Measurements from ENCODE around the gene NTM. TPM values are rescaled to one million over a fixed set of nuclear protein-coding genes. Genes with fewer than 3 reads are reported as not detected.

Gene NTM
- total RNA-seq, 2 donors from 2014 or later: 1.7 to 3.6 TPM

GRCh38 chr11:132080127-132080526, 709.7 kb downstream of the NTM start:
- H3K27me3 Mint-ChIP-seq (ENCODE audit: insufficient read depth): no peaks in the 10 kb centered on the region
- H3K4me1 ChIP-seq (ENCODE audit: control insufficient read depth, insufficient read depth, low read length): no peaks in the 10 kb centered on the region
- H3K4me3 ChIP-seq (ENCODE audit: low read length): no peak overlapping the region
- no peak for TF ChIP-seq CTCF (conservative IDR thresholded peaks at IDR 0.05)
- H3K9me3 ChIP-seq (ENCODE audit: control insufficient read depth, low read length): peaks cover 17% of the 10 kb centered on the region
- no peak overlapping the region for H3K27ac Mint-ChIP-seq
- DNase-seq: no peak
- H3K36me3 Mint-ChIP-seq (ENCODE audit: low read depth): no peaks in the 10 kb centered on the region
- 78 to 100% methylated on average over 1 of the region's 1 CpG for WGBS, 2 experiments (ENCODE audit: insufficient coverage in 1 of 2, insufficient read length in 1 of 2)
- H3K4me3 Mint-ChIP-seq: no peak overlapping the region
- no peaks in the 10 kb centered on the region for H3K36me3 ChIP-seq (ENCODE audit: control insufficient read depth, insufficient read depth, low read length)
- H3K27me3 ChIP-seq (ENCODE audit: control insufficient read depth, insufficient read depth, low read length, poor library complexity, severe bottlenecking): no peaks in the 10 kb centered on the region
- H3K4me1 Mint-ChIP-seq: no peaks in the 10 kb centered on the region
- peaks cover 22% of the 10 kb centered on the region for H3K9me3 Mint-ChIP-seq
- no peak overlapping the region for H3K9ac ChIP-seq (ENCODE audit: extremely low read depth, low read length, poor library complexity, severe bottlenecking)
- H3K27ac ChIP-seq (ENCODE audit: low read depth, low read length): no peak overlapping the region

DNA sequence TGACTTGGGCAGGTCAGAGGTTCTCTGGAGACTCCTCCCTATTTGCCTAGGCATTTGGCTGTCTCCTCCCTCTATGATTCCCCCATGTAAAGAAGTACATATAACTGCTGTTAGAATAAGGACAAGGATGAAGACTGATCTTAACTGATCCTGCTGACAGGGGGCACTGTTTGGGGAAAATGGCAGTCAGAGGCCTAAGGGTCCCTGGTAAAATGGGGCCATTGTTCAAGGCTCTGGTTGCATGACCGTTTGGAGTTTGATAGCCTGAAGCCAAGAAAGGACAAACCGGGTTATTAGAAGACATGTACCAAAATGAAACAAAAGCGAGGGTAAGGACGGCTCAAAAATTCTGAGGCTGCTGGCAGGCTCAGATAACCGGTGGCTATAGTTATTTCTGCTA, 712.2 kb downstream of the NTM start:
- WGBS, 2 experiments (ENCODE audit: insufficient coverage in 1 of 2, insufficient read length in 1 of 2): 84 to 93% methylated on average over 5 of the region's 5 CpGs
- Mint-ChIP-seq H3K27ac (no peak overlapping the region), H3K36me3 (ENCODE audit: low read depth) (no peaks in the 10 kb centered on the region), H3K27me3 (ENCODE audit: insufficient read depth) (no peaks in the 10 kb centered on the region), H3K9me3 (peaks cover 43% of the 10 kb centered on the region), H3K4me1 (no peaks in the 10 kb centered on the region), H3K4me3 (no peak overlapping the region)
- no peak for TF ChIP-seq CTCF (conservative IDR thresholded peaks at IDR 0.05)
- H3K4me3 ChIP-seq (ENCODE audit: low read length): no peak overlapping the region
- H3K27ac ChIP-seq (ENCODE audit: low read depth, low read length): no peak overlapping the region
- H3K27me3 ChIP-seq (ENCODE audit: control insufficient read depth, insufficient read depth, low read length, poor library complexity, severe bottlenecking): no peaks in the 10 kb centered on the region
- peaks cover 35% of the 10 kb centered on the region for H3K9me3 ChIP-seq (ENCODE audit: control insufficient read depth, low read length)
- H3K4me1 ChIP-seq (ENCODE audit: control insufficient read depth, insufficient read depth, low read length): no peaks in the 10 kb centered on the region
- no peak overlapping the region for H3K9ac ChIP-seq (ENCODE audit: extremely low read depth, low read length, poor library complexity, severe bottlenecking)
- DNase-seq: no peak
- no peaks in the 10 kb centered on the region for H3K36me3 ChIP-seq (ENCODE audit: control insufficient read depth, insufficient read depth, low read length)

DNA sequence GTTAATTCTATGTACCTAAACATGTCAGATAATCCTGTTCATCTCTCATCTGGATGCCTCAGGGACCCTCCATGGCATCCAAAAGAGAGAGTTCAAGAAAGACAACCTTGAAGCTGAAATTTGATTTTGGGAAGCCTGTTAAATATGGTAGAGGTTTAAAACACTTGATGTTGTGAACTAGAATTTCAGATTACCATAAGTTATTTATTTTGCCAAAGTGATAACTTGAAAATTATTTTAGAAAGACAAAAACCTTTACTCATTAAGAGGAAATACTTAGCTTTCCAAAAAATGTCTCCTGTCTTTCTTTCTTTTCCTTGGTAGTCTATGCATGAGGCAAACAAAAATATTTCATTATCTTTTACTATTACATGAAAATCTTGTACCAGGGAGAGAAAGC, 714.0 kb downstream of the NTM start:
- Mint-ChIP-seq H3K27me3 (ENCODE audit: insufficient read depth) (no peaks in the 10 kb centered on the region), H3K9me3 (peaks cover 50% of the 10 kb centered on the region), H3K36me3 (ENCODE audit: low read depth) (no peaks in the 10 kb centered on the region)

More for the DNA sequence above, 714.0 kb downstream of the NTM start:
- TF ChIP-seq CTCF (conservative IDR thresholded peaks at IDR 0.05): no peak
- Mint-ChIP-seq H3K4me3 (no peak overlapping the region), H3K27ac (no peak overlapping the region), H3K4me1 (no peaks in the 10 kb centered on the region)
- no peak for DNase-seq
- Histone ChIP-seq H3K9ac (ENCODE audit: extremely low read depth, low read length, poor library complexity, severe bottlenecking) (no peak overlapping the region), H3K36me3 (ENCODE audit: control insufficient read depth, insufficient read depth, low read length) (no peaks in the 10 kb centered on the region), H3K4me3 (ENCODE audit: low read length) (no peak overlapping the region), H3K27me3 (ENCODE audit: control insufficient read depth, insufficient read depth, low read length, poor library complexity, severe bottlenecking) (no peaks in the 10 kb centered on the region), H3K27ac (ENCODE audit: low read depth, low read length) (no peak overlapping the region), H3K4me1 (ENCODE audit: control insufficient read depth, insufficient read depth, low read length) (no peaks in the 10 kb centered on the region), H3K9me3 (ENCODE audit: control insufficient read depth, low read length) (peaks cover 40% of the 10 kb centered on the region)
